ENCODE results near the gene SAMD4A.
"Not testable (repeated sequence)": the region's sequence is repeated elsewhere in the genome, so short reads cannot be mapped to it uniquely, and the experiment has no call there.

Gene SAMD4A

DNA sequence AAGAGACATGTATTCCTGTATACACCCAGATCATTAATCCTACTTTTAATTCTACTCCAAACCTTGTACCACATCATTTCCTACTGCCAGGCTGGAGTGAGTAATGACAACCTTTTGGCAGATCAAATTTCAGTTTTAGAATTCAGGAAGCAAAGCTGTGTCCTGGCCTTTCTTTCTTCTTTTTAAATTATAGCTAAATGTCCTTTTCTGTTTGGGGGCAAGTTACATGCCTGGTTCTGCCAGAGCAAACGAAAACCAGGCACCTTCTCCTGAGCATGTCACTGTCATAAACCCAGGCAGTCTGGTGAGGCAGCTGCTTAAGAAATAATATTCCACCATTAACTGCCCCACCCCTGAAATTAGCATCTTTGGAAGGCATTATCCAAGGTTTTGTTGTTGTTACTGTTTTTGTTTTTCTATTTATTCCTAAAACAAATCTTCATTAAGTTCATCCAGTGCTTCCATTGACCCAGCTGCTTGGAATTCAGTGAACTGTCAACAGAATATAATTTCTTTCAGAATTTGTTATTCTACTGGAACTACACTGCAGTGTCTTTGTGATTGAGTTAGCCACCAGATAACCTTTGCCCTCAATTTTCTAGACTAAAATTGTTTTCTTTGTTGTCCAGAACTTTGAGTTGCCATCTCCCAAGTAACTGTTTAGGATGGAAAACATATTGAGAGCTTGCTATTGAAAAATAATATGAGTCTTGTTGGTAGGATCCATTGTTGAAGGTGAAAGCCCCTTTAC lies 33.2 kb downstream of the SAMD4A start:
- no peak for DNase-seq

DNA sequence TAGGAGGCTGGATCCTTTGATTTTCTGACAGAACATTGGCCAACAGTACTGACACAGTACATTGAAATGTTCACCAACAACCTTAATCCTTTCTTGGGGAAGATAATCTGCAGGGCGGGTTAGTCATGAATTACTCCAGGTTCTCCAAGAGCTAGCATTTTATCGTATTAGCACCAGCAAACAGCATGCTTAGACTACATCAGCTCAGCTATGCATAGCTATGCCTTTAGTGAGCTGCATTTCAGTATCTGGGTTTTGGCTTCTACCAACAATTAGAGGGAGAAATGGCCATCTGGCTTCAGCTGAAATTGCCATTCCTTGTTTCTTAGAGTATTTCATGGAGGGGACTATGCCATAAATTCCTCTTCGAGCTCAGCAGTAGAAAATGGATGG lies 33.8 kb downstream of the SAMD4A start:
- DNase-seq = peak; percentile 65

DNA sequence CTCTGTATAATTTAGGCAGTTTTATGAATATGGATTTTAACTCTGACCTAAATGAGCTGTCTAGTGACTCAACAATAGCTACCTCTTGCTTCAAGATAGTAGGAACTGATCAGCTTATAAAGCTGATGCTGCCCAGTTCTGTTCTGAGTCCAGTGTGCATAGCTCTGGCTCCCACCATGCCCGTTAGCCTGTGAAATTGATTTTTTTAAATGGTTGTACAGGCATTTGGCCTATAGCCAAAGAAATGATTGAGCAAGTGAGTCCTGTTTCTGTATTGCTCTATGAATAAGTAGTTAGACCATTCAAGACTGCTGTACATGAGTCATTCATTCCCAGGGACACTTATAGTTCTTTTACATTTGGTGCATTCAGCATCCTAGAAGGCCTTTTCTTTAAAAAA lies 36.4 kb downstream of the SAMD4A start:
- peak; percentile 79 for DNase-seq

DNA sequence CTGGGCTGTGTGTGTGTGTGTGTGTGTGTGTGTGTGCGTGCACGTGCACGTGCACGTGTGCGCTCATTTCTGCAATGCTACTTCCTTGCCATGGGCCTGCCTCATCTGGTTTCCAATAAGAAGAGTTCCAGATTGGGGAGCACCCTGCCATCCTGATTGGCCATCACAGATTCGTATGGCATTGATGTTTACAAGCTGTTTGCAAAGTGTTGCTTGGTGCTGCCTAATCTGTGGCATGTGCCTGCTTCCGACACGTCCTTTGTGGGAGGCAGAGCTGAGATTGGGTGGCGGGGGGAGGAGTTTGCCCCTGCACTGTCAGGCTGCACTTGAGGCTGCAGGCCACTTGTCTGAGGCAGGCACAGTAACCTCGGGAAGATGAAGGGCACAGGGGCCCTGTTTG lies 39.2 kb downstream of the SAMD4A start:
- DNase-seq = peak; percentile 67

DNA sequence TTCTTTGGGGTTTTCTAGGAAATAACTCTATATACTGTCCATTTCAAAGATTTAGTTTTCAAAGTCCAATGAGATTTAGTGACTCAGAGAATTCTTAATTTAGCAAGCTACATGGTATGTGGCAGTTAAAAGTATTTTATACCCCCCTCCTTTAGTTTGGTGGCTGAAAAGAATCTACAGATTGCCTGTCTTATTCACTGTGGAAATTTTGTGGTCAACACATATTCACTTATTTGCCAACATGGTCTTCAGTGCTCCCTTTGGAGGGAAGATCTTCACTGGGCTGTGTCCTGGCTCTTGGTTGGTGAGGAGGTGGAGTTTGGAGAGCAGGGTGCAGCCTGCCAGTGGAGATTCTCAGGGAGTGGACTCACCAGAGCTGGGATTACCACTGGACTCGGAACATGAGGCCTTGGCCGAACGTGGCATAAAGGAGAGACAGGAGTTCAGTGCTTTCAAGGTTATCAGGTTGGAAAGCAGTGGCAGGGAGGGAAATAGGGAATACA lies 39.8 kb downstream of the SAMD4A start:
- DNase-seq = peak; percentile 96

DNA sequence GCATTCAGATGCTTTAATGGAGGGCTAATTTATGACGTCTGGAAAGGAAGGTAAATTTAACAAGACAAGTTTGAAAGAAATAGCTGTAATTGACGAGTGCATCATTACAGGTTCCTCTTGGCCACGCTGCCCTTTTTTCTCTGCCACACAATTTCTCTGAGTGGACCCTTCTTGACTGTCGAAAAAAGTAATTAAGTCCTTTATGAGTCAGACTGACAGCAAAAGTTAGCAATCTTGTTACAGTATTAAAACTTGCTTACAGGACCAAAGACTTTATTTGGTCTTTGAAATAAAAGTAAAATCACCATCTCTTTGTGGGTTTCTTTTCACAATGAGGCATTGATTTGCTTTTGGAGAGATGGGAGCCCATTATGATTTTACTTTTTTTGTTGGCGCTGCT lies 42.6 kb downstream of the SAMD4A start:
- DNase-seq = no peak

DNA sequence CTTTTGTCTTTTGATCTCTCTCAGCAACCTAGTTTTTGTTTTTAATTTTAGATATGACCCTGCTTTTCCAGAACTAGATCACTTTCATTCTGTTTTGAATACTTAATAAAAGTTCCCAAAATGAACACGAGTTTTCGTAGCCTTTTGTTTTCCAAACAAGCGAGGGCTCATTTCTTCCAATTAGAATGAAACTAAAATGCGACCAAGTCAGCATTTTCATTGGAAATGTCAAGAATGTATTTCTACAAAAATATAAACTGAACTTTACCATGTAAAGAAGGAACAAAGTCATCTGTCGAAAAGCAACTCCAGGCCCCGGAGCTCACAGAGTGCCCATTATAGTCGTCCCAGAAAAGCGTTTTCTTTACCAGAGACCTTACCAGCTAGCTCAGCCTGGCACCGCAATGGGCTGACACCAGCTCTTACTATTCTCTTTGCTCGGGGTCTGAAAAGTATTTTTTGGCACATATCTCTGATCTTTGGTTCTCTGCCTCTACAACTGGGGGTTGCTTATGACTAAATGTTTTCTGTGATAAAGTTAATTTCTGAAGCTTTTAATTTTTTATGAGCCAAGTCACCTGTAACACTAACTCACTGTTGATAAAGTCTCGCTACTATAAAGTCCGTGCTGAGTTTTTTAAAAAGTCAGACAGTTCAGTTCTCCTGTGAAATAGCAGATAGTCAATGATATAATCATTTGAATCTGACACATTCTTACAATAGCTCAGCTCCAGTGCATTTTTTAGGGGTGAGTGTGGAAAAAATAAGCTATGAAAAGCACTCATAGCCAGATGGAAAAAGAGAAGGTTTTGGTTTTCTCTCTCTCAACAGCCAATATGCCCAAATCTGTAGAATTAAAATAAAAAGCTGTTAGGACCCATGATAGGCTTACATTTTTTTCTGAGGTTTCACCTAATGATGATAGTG lies 43.4 kb downstream of the SAMD4A start:
- DNase-seq = peak; percentile 79

DNA sequence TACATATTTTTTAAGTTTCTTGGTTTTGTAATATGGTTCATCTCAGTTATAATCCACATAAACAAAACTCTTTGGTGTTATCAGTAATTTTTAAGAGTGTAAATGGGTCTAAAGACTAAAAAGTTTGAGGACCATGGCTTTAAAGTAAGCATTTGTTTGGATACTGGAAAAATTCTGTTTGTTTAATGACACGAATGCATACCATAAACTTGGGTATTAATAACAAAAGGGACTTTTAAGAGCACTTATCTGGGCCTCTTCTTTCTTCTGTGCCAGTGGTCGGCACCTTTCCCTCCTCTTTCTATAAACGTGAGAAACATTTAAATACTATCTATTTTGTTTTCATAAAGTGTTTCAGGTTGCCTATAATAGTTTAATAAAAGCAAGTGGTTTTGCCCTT lies 47.4 kb downstream of the SAMD4A start:
- no peak for DNase-seq

DNA sequence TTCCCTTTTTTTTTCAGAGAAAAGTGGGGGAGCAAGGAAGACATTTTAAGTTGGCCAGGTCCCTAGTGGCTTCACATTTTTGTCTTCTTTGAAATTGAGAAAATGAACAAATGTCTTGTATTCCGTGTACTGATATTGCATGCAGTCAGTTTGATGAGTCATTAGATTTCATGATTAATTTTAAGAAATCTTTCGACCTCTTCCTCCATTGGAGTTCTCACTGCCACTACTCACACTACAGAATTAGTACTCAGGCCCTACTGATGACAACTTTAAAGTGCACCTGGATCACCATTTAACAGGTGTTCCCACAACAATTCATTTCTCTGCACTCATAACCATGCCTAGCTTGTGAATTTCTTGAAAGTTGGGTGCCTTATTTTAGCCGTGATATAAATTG lies 50.5 kb downstream of the SAMD4A start:
- peak; percentile 46 for DNase-seq

DNA sequence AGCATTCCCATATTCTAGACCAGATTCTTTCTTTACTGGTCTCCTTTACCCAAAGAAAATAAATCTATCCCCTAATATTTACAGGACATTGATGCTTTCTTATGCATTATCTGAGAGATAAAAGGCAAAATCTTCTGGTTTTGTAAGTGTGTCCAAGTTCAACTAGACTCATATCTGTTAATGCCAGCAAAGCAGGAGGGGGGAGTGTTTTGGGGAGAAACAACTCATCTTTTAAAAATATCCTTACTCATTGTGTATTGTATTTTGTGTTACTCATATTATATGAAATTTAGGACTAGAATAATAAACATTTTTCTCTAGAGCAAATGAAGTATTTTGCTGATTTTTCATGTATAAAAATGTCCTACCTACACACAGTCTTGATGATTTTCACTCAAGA lies 54.8 kb downstream of the SAMD4A start:
- peak; percentile 63 for DNase-seq

DNA sequence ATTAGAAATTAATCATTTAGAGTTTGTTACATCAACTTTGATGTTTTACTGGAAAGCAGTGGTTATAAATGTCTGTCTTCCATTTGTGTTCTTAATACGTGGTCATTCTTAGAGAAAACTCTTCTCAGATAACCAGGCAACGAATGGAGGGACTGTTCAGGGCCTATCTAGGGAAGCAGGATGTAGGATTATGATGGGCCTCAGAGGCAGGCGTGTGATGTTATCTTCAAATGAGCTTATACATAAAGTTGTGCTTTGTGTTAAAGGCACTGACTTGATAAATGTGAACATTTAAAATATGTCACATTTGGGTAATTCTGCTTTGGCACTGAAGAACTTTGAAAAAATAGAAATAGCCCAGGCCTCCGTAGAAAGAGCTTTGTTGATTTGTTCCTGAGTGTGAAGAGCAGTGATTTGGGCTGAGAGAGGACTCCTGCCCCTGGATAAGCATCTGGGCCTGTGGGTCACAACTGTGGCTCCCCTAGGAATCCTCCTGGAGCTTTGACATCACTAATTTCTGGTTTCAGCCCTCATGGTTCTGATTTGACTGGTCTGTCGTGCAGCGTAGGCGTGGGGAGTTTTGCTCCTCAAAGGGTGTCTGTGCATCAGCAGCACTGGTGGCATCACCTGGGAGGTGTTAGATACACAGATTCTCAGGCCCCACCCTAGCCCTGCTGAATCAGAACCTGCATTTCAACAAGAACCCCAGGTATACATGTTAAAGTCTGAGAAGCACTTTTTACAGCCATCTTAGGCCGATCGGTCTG lies 55.4 kb downstream of the SAMD4A start:
- DNase-seq = no peak

DNA sequence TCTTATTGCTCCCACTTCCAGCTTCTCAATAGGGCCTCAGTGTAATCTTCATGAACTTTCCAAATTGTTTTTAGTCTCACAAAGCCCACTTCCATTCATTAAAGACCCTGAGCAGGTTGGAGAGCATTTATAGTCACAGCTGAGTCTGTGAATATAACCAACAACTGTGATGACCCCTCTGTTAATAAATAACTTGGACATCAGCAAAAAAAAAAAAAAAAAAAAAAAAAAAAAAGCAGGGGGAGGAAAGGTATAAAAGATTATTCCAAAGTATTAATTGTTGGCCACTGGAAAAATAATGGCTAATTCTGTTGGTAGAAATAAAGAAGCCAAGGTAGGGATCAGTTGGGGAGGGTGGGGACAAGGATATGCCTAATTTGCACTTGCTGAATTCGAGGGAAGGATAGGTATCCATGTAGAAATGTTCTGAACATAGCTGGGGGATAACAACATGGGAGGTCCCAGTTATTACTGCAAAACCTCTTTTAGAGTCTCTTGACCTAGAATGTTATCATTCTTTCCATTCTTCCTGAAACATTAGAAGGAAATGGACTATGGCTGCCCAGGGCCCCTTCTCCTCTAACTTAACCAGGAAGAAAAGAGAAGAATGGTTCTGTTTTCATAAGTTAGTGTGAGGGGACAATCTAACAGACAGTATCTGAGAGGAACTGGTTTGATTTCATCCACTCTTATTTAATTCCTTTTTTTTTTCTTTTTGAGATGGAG lies 56.5 kb downstream of the SAMD4A start:
- peak; percentile 46 for DNase-seq

DNA sequence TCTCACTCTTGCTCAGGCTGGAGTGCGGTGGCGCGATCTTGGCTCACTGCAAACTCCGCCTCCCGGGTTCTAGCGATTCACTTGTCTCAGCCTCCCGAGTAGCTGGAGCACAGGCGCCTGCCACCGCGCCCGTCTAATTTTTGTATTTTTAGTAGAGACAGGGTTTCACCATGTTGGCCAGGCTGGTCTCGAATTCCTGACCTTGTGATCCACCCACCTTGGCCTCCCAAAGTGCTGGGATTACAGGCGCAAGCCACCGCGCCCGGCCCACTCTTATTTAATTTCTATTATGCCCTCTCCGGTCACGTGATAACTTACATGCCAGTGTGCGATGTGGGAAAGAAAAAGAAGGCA lies 57.1 kb downstream of the SAMD4A start:
- not testable (repeated sequence) for DNase-seq

DNA sequence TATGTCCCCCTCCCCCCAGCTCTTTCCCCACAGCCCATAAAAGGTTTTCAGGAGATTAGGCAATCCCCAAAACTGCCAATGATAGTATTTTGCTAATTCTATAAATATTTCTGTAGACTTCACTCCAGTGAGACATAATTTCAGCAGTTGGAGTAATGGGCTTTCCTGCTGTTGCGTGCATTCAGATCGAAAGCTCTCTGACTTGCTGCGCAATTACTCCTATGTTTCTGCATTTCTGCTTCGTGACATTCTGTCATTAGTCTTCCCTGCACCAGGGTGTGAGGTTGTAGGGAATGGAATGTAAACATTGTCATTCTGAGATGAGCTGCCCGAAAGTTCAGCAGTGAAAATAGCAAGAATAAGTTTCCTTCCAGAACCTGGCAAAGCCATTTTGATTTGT lies 58.2 kb downstream of the SAMD4A start:
- peak; percentile 91 for DNase-seq

DNA sequence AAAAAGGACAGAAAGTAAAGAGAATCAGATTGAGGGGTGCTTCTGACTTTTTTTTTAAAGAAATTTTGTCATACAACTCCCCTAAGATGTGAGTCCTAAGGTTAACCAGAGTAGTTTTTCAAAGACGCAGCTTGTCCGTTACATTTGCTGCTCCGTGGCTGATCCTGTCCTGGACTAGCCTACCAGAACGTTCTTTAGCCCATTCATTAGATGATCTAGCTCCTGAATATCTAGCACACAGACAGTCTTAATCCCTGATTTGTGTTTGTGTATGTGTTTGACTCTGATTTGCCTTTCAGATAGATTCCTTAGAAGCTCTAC lies 60.3 kb downstream of the SAMD4A start:
- no peak for DNase-seq

DNA sequence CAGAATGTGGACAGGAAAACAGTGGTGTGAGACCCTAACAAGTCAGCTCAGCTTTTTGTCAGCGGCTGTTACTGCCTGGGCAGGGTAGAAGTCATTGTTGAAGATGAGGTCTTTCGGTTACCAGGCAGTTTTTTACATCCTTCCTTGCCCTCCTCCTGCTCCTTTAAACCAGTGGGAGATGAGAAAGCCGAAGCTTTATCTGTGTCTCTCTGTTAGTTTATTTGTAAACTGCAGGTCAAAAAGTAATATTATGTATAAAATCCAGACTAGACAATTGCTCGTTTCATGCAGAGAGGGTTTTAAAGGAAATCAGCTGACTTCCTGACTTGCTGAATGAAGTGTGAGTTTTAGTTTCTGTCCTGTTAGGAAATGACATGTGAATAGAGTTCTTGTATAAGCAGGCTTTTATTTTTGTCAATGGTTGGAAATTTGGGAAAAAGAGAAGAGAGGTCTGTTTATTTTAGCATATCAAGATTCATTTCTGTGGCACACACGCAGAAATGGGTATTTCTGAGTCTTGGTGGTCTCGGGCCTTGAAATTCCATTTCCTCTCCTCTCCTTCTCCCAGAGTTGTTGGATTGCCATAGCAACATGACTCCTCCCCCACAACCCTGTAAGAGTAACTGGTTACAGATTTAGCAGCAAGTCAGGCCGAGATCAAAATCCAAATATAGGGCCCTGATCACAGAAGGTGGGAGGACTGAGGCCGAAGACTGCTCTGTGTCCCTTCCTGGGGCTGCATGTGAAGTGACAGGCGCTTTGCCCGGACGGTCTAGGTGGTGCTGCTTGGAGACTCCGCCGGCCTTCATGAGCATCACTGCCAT lies 60.8 kb downstream of the SAMD4A start:
- peak; percentile 72 for DNase-seq

DNA sequence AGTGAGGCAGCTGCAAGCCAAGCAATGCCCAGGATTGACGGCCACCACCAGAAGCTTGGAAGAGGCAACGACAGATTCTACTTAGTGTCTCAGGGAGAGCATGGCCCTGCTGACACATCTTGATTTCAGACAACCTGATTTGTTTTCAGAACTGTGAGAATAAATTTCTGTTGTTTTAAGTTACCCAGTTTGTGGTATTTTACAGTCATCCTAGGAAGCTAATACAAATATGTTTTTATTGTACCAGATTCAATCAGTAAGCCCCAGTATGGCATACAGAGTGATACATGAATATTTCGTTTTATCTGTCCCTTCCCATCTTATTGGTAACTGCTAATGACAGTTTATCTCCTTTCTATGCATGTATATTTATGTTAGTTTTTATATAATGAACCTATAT lies 62.3 kb downstream of the SAMD4A start:
- DNase-seq = no peak

DNA sequence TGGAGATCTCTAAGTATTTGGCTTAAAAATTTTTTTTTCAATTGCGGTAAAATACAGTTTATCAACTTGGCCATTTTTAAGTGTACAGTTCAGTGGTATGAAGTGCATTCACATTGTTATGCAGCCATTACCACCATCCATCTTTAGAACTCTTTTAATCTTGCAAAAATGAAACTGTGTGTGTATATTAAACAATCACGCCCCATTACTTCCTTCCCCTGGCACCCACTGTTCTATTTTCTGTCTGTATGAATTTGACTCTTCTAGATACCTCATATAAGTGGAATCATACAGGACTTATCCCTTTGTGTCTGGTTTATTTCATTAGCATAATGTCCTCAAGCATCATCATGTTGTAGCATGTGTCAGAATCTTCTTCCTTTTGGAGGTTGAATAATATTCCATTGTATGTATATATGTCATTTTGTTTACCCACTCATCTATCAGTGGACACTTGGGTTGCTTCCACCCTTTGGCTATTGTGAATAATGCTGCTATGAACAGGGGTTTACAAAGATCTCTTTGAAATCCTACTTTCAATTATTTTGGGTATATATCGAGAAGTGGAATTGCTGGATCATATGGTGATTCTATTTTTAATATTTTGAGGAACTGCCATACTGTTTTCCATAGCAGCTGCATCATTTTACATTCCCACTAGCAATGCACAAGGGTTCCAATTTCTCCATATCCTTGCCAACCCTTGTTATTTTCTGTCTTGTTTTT lies 62.9 kb downstream of the SAMD4A start:
- DNase-seq = no peak

DNA sequence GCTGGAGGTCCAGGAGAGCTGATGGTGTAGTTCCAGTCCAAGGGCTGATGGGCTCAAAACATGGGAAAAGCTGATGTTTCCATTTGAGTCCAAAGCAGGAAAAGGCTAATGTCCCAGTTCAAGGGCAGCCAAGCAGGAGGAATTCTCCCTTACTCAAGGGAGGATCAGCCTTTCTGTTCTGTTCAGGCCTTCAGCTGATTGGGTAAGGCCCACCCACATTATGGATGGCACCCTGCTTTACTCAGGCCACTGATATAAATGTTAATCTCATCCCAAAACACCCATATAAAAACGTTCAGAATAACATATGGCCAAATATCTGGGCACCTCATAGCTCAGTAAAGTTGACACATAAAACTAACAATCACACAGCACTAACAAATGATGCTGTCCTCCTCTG lies 64.1 kb downstream of the SAMD4A start:
- DNase-seq = no peak

DNA sequence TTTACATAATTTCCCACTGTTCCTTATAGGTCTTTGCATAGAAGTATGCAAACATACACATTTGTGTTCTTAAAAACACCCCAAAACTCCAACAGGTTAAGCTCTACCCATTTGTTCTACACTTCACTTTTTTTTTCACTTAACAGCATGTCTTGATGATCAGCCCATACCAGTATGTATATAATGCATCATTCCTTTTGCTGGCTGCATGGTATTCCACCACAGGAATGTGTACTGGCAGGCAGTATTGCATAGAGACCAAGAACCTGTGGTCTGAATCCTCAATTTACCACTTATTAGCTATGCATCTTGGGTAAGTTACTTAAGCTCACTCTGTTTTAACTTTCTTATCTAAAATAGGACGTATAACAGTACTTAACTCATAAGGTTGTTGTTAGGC lies 65.5 kb downstream of the SAMD4A start:
- DNase-seq = no peak

DNA sequence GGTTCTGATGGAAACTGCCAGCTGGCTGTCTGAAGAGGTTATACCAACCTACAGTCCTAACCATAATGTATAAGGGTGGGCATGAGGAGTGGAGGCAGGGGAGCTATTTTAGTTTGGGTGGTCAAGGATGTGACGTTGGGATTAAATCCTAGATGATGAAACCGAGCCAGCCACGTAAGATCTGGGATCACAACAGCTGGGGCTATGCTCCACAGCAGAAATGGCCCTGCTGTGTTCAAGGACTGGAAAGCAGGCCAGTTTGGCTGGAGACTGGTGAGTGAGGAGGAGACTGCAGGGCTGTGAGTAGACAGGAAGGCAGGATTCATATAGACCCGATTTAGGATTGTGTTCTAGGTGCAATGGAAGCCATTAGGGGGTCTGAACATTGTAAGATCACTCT lies 66.1 kb downstream of the SAMD4A start:
- no peak for DNase-seq

Measured in fibroblast of skin of scalp (primary cell).